Hepatocyte (in vitro differentiated cells): ENCODE measurements around the gene ZFYVE28. TPM values are rescaled to one million over a fixed set of nuclear protein-coding genes. Genes with fewer than 3 reads are reported as not detected.

ENCODE experiments used
- DNase-seq: peaks from one replicate; pipeline ENCODE4 v3.0.0-alpha.2; 2016; ENCODE audit warnings: low spot score
- H2AFZ ChIP-seq: fragments of 200-600 bp; sonication (generic); 2 replicates; pipeline ENCODE4 v1.6.0; 2016; ENCODE audit warnings: antibody characterized with exemption, mild to moderate bottlenecking
- H3K27ac ChIP-seq: fragments of 200-600 bp; sonication (generic); 2 replicates; pipeline ENCODE4 v1.5.1; 2016; ENCODE audit warnings: mild to moderate bottlenecking
- H3K27me3 ChIP-seq: fragments of 200-600 bp; sonication (generic); 2 replicates; pipeline ENCODE4 v1.6.1; 2016
- H3K36me3 ChIP-seq: fragments of 200-600 bp; sonication (generic); replicated peaks from 2 replicates; pipeline ENCODE4 v1.5.1; 2016; ENCODE audit warnings: low read depth; ENCODE audit not compliant: insufficient read depth
- H3K4me1 ChIP-seq: fragments of 200-600 bp; sonication (generic); 2 replicates; pipeline ENCODE4 v1.5.1; 2016; ENCODE audit warnings: mild to moderate bottlenecking, moderate library complexity; ENCODE audit not compliant: insufficient read depth
- H3K4me2 ChIP-seq: fragments of 200-600 bp; sonication (generic); 2 replicates; pipeline ENCODE4 v1.6.0; 2016
- H3K4me3 ChIP-seq: fragments of 200-600 bp; sonication (generic); 2 replicates; pipeline ENCODE4 v1.5.1; 2016; ENCODE audit warnings: mild to moderate bottlenecking
- H3K79me2 ChIP-seq: fragments of 200-600 bp; sonication (generic); 2 replicates; pipeline ENCODE4 v1.6.0; 2017; ENCODE audit warnings: mild to moderate bottlenecking
- H3K9me2 ChIP-seq: fragments of 200-600 bp; sonication (generic); replicated peaks from 2 replicates; pipeline ENCODE4 v1.6.0; 2017; ENCODE audit warnings: mild to moderate bottlenecking; ENCODE audit not compliant: insufficient read depth
- H3K9me3 ChIP-seq: fragments of 200-600 bp; sonication (generic); 2 replicates; pipeline ENCODE4 v1.5.1; 2016; ENCODE audit warnings: low read depth, mild to moderate bottlenecking
- H4K20me1 ChIP-seq: fragments of 200-600 bp; sonication (generic); 2 replicates; pipeline ENCODE4 v1.6.0; 2016; ENCODE audit warnings: mild to moderate bottlenecking; ENCODE audit not compliant: insufficient read depth, poor library complexity, severe bottlenecking
- EZH2 ChIP-seq: fragments of 200-600 bp; sonication (generic); IDR thresholded peaks from 2 replicates; pipeline ENCODE4 v1.6.1; 2016; ENCODE audit warnings: antibody characterized with exemption, mild to moderate bottlenecking, borderline replicate concordance
- EZH2phosphoT487 ChIP-seq: fragments of 200-600 bp; sonication (generic); IDR thresholded peaks from one replicate; pipeline ENCODE4 v1.6.1; 2018; ENCODE audit warnings: antibody characterized with exemption, mild to moderate bottlenecking, low read depth, moderate library complexity; ENCODE audit not compliant: unreplicated experiment, severe bottlenecking
- WGBS: methylation state at CpG from one replicate; pipeline ENCODE4 v1.1.6; 2016; ENCODE audit warnings: low lambda C conversion rate; ENCODE audit errors: missing lambda C conversion rate; 5-methylcytosine and 5-hydroxymethylcytosine counted together
- polyA plus RNA-seq: library from polyadenylated mRNA; unstranded; fragments of >200 nt; fragmentation: Nextera tagmentation; extraction: Ambion mirVana; gene quantifications from 2 replicates; pipeline ENCODE4 v1.2.1, GENCODE V29; 2016
- total RNA-seq: library from RNA; depleted of rRNA; stranded (reverse); fragments of >200 nt; gene quantifications from 2 replicates; pipeline ENCODE4 v1.2.3, GENCODE V29; 2014
- TF ChIP-seq, protein P1 (sequence below): fragments of 200-600 bp; sonication (generic); IDR thresholded peaks from 2 replicates; pipeline ENCODE4 v1.5.1; 2016; ENCODE audit warnings: antibody characterized with exemption, mild to moderate bottlenecking; ENCODE audit not compliant: poor library complexity

Gene ZFYVE28
- total and polyA plus RNA-seq, 2 experiments from 2014 or later = 2.2 to 3.4 TPM

DNA sequence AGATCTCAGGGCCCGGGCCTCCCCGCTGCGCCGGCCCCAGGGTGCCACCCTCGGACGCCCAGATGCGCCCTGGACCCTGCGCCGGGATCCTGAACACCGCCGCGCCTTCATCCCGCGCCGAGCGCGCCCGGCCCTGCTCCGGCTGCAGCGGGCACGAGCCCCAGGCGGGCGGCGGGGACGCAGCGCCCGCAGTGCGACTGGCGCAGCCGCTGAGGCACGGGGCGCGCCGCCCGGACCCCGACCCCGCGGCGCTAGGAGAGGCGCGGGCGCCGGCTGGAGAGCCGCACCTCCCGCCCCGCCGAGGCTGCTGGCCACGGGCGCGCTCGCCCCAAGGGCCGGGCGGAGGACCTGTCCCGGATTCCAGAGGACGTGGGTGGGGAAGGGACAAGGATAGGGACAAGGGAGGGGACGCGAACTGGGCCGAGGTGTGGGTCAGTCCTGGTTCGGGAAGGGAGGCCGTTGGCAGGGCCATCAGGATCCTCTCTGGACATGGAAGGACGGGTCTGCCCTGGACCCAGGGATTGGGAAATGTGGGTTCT, 1.1 kb downstream of the ZFYVE28 start:
- no peak overlapping the region for H3K27ac ChIP-seq
- under 1% methylated on average over 35 of the region's 61 CpGs for WGBS
- peaks cover 66% of the 10 kb centered on the region for H3K27me3 ChIP-seq

GRCh38 chr4:2416564-2417225, 1.8 kb downstream of the ZFYVE28 start:
- no peak overlapping the region for H3K4me3 ChIP-seq
- no peaks in the 10 kb centered on the region for H3K9me3 ChIP-seq
- H3K27me3 ChIP-seq = peaks cover 62% of the 10 kb centered on the region
- no peaks in the 10 kb centered on the region for H3K36me3 ChIP-seq
- no peak for DNase-seq
- no peak overlapping the region for H3K27ac ChIP-seq
- H3K4me2 ChIP-seq = peak overlapping the region; percentile 93
- no peak overlapping the region for H2AFZ ChIP-seq
- H4K20me1 ChIP-seq = no peaks in the 10 kb centered on the region
- H3K9me2 ChIP-seq = no peaks in the 10 kb centered on the region
- peaks cover 35% of the 10 kb centered on the region for H3K4me1 ChIP-seq
- TF ChIP-seq EZH2phosphoT487 = no peak
- TF ChIP-seq EZH2 = peak; percentile 75
- 3% methylated on average over 52 of the region's 55 CpGs for WGBS
- no peaks in the 10 kb centered on the region for H3K79me2 ChIP-seq

More for the DNA sequence above, 1.1 kb downstream of the ZFYVE28 start:
- TF ChIP-seq, protein P1, sequence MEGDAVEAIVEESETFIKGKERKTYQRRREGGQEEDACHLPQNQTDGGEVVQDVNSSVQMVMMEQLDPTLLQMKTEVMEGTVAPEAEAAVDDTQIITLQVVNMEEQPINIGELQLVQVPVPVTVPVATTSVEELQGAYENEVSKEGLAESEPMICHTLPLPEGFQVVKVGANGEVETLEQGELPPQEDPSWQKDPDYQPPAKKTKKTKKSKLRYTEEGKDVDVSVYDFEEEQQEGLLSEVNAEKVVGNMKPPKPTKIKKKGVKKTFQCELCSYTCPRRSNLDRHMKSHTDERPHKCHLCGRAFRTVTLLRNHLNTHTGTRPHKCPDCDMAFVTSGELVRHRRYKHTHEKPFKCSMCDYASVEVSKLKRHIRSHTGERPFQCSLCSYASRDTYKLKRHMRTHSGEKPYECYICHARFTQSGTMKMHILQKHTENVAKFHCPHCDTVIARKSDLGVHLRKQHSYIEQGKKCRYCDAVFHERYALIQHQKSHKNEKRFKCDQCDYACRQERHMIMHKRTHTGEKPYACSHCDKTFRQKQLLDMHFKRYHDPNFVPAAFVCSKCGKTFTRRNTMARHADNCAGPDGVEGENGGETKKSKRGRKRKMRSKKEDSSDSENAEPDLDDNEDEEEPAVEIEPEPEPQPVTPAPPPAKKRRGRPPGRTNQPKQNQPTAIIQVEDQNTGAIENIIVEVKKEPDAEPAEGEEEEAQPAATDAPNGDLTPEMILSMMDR = no peak
- TF ChIP-seq EZH2phosphoT487 (no peak), EZH2 (no peak)
- Histone ChIP-seq H3K4me1 (peaks cover 32% of the 10 kb centered on the region), H3K4me3 (no peak overlapping the region), H2AFZ (no peak overlapping the region), H3K79me2 (no peaks in the 10 kb centered on the region), H3K9me3 (no peaks in the 10 kb centered on the region), H3K4me2 (peak overlapping the region; percentile 93), H3K36me3 (no peaks in the 10 kb centered on the region), H3K9me2 (no peaks in the 10 kb centered on the region), H4K20me1 (no peaks in the 10 kb centered on the region)
- peak; percentile 54 for DNase-seq

GRCh38 chr4:2415881-2416563, 2.4 kb downstream of the ZFYVE28 start:
- H3K79me2 ChIP-seq = no peaks in the 10 kb centered on the region
- peaks cover 35% of the 10 kb centered on the region for H3K4me1 ChIP-seq
- WGBS = 58% methylated on average over 17 of the region's 17 CpGs
- H2AFZ ChIP-seq = no peak overlapping the region
- no peaks in the 10 kb centered on the region for H3K9me3 ChIP-seq
- no peak for DNase-seq
- no peaks in the 10 kb centered on the region for H4K20me1 ChIP-seq
- no peaks in the 10 kb centered on the region for H3K9me2 ChIP-seq
- H3K27me3 ChIP-seq = peaks cover 56% of the 10 kb centered on the region
- no peak overlapping the region for H3K4me3 ChIP-seq
- no peak overlapping the region for H3K27ac ChIP-seq
- TF ChIP-seq EZH2 (no peak), EZH2phosphoT487 (no peak)
- TF ChIP-seq, protein P1 = no peak
- no peaks in the 10 kb centered on the region for H3K36me3 ChIP-seq
- H3K4me2 ChIP-seq = peak overlapping the region; percentile 93

DNA sequence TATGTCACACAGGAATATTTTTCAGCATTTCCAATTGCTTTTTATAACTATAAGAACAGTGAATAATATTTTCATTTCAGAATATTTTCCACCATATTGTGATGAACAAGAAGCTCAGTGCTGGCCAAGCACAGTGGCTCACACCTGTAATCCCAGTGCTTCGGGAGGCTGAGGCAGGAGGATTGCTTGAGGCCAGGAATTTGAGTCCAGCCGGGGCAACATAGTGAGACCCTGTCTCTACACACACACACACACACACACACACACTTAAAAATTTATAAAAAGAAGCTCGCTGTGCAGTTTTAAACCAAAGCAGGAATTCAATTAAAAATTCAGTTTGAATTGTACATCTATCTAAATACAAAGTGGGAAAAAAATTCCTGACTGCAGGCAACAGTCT, 3.2 kb downstream of the ZFYVE28 start:
- peaks cover 35% of the 10 kb centered on the region for H3K4me1 ChIP-seq
- H3K9me3 ChIP-seq = no peaks in the 10 kb centered on the region
- DNase-seq = no peak
- 95% methylated on average over 3 of the region's 3 CpGs for WGBS
- peaks cover 48% of the 10 kb centered on the region for H3K27me3 ChIP-seq
- H2AFZ ChIP-seq = no peak overlapping the region
- no peaks in the 10 kb centered on the region for H3K9me2 ChIP-seq
- no peak overlapping the region for H3K4me3 ChIP-seq
- no peaks in the 10 kb centered on the region for H3K36me3 ChIP-seq
- H3K79me2 ChIP-seq = no peaks in the 10 kb centered on the region
- TF ChIP-seq, protein P1 = no peak
- no peak for TF ChIP-seq EZH2phosphoT487
- TF ChIP-seq EZH2 = no peak
- no peak overlapping the region for H3K27ac ChIP-seq
- no peak overlapping the region for H3K4me2 ChIP-seq
- H4K20me1 ChIP-seq = no peaks in the 10 kb centered on the region
